Activated gamma-delta T cell (primary cell): ENCODE data around the gene CTAGE9.
"Not testable (repeated sequence)": the region's sequence is repeated elsewhere in the genome, so short reads cannot be mapped to it uniquely, and the experiment has no call there.

ENCODE experiments used
- DNase-seq: peaks from one replicate; lab custom pipeline; 2025; lab: John Stamatoyannopoulos, UW
- total RNA-seq, 2 donors: gene quantifications; one replicate each; lab custom pipeline; 2026; lab: John Stamatoyannopoulos, UW

The CTAGE9 gene, protein sequence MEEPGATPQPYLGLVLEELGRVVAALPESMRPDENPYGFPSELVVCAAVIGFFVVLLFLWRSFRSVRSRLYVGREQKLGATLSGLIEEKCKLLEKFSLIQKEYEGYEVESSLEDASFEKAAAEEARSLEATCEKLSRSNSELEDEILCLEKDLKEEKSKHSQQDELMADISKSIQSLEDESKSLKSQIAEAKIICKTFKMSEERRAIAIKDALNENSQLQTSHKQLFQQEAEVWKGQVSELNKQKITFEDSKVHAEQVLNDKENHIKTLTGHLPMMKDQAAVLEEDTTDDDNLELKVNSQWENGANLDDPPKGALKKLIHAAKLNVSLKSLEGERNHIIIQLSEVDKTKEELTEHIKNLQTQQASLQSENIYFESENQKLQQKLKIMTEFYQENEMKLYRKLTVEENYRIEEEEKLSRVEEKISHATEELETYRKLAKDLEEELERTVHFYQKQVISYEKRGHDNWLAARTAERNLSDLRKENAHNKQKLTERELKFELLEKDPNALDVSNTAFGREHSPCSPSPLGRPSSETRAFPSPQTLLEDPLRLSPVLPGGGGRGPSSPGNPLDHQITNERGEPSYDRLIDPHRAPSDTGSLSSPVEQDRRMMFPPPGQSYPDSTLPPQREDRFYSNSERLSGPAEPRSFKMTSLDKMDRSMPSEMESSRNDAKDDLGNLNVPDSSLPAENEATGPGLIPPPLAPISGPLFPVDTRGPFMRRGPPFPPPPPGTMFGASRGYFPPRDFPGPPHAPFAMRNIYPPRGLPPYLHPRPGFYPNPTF
- total RNA-seq, result 0 reads per million in 2 donors

DNA sequence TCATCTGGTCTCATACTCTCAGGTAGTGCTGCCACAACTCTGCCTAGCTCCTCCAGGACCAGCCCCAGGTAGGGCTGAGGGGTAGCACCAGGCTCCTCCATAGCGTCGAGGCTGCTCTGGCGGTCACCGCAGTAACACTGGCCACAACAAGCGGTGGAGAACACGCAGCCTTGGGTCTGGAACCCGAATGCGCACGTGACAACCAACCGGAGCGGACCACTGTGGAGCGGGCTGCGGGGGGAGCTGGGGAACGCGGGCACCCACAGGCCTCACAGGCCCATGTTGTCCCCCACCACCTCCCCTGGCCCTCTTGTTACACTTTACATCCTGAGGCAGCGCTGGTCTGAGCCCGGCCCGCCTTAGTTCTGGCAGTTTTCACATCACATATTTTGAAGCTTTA is at the start of gene CTAGE9:
TSS of gene CTAGE9 (minus strand) at position 101 of the 400 bp plus-strand sequence. CDS start at position 101, 0 bp downstream.
- DNase-seq, result not testable (repeated sequence)

DNA sequence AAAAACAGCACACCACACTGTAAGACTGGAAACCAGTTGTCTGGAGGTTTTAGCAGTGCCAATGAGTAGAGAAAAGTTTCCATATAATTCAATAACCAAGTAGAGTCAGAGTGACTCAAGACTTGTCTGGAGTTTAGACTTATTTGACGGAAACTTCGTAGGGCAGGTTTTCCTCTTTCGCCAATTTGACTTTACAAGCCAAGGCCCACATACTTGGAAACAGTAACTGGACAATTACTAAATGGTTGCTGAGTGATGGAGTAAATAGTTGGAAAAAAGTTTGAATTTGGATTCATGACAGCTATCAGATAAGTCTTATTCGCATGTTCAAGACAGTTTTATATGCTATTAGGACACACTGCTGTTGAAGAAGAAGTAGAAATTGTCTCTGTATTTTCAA is 48.1 kb upstream of the CTAGE9 start:
- DNase-seq, result no peak

DNA sequence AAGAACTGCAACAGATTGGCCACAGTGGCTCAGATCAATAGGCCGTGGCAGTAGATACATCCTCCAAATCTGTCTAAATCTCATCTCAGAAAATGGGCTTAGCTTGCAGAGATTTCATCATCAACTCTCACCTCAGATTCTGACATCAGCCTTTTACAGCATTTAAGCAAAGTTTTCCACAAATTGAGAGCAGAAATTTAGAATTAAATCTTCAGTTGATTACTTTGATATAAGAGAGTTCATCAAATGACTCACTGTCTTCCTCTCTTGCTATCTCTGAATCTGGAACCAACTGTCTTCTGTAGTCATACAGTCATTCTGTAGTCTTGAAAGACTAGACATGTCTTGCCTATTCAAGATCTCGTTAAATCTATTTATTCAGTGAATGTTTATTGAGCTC is 45.2 kb upstream of the CTAGE9 start:
- DNase-seq, result no peak

DNA sequence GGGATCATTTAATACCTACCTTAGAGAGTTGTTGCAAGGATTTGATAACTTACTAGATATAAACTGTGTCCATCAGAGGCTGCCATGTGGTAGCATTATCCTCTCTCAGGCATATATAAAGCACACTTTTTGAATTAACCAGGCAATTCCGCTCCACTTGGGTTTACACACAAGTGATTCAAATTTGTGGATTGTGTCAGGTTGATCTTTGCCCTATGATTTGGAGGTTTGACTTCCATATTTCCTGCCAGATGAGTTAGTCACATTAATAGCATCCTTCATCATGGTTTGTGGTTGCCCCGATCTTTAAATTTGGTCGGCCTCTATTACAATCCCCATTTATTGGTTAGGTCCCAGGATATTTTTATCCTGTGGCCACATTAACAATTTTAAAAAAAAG is 44.8 kb upstream of the CTAGE9 start:
- no peak for DNase-seq

DNA sequence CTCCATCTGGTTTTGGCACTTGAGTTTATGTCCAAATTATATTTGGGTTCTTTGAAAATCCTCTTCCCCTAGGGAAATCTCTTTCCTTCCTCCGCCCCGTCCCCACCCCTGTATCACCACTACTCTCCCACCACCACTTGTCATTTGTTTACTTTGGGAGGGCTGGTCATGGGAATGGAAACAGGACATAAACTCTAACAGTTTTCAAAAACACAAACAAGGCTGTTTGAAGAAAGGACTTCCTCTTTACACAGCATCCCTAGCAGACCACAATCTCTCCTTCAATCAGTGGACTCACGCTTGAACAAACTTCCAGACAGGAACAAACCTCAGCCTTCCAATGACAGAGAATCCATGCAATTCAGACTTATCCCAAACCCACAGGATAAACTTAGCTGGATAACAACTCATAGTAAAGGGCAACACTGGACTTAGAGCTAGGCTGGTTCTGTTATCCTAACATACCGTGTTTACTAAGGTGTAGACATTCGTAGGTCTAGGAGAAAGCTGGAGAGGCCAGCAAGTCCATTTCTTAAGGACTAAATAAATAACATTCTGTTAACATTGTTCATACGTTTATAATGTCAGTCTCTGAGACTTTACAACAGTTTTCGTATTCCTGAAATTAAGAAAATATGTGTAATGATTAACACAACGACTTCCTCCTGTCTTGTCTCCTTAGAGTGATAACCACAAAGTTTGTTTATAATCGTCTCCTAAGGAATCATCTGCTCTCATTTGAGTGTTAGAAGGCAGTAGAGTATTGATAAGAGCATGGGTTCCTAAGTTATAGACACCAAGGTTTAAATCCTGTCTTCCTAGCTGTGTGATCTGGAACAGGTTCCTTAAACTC is 44.1 kb upstream of the CTAGE9 start:
- DNase-seq, result no peak

DNA sequence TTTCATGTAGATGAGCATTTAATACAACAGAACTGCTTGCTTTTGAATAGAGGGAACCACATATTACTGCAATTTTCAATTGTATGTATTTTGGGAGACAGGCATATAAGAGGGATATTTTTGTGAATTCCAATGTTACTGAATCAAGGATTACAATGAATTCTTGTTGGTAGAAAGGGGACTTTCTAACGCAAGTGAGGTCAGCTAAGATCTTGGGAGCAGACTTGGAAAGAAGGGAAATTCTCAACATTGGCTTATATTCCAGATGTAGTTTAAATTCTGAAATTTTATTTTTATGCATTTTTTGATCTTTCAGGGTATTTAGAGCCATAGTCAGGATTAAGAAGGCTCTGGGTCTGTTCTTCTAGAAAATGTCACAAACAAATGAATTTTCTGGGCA is 43.3 kb upstream of the CTAGE9 start:
- DNase-seq, result no peak

DNA sequence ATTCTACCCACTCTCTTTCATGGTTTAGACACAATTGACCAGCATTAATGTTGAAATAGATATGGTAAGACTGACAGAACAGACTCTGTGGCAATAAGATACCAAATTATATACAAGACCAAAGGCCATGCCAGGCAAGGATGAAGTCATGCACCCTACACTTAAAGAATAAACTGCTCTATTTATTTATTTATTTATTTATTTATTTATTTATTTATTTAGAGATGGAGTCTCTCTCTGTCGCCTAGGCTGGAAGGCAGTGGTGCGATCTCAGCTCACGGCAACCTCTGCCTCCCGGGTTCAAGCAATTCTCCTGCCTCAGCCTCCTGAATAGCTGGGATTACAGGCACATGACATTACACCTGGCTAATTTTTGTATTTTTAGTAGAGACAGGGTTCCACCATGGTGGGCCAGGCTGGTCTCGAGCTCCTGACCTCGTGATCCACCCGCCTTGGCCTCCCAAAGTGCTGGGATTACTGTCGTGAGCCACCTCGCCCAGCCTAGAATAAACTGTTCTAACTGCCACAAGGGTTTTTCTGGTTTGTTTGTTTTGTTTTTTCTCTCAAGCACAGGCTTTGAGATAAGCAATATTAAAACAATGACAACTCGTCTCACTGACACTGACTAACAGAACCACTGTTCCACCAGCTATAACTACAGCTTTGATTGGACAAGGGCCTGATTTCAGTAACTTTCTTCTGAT is 40.3 kb upstream of the CTAGE9 start:
- DNase-seq, result not testable (repeated sequence)

DNA sequence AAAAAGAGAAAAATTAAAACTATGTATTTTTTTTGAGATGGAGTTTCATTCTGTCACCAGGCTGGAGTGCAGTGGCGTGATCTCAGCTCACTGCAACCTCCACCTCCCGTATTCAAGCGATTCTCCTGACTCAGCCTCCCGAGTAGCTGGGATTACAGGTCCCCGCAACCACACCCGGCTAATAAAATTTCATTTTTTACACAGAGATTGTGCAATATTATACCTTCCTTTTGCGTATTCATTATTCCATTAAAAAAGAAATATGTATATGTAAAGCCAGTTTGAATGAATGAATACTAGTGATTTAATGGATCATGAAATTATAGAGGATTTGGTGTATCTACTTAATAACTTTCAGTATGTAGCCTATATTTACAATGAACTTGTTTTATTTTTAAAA is 38.2 kb upstream of the CTAGE9 start:
- DNase-seq, result no peak

DNA sequence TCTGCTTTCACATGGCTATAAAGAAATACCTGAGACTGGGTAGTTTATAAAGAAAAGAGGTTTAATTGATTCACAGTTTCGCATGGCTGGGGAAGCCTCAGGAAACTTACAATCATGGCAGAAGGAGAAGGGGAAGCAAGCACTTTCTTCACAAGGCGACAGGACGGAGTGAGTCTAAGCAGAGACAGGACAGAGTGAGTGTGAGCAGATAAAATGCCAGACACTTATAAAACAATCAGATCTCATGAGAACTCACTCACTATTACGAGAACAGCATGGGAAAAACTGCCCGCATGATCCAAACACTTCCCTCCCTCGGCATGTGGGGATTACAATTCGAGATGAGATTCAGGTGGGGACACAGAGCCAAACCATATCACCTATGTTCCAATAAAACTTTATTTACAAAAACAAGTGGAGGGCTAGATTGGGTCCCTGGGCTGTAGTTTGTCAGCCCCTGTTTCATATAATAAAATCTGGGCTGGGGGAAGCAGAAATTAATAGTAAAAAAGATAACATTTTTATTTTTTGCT is 37.1 kb upstream of the CTAGE9 start:
- no peak for DNase-seq

DNA sequence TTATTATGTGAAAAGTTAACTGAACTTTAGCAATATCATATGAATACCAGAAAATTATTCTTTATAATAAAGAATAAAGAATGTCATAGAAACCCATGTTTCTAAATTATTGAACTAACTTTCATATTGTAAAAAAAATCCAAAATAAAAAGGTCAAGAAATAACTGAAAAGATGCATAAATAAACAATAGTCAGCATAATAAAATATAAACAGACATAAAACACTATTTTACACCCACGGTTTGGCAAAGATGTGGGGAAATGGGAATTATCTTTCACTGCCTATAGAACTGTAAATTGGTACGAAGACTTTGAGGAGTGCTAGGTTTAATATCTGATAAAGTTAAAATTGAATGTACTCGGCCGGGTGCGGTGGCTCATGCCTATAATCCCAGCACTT is 34.7 kb upstream of the CTAGE9 start:
- no peak for DNase-seq

DNA sequence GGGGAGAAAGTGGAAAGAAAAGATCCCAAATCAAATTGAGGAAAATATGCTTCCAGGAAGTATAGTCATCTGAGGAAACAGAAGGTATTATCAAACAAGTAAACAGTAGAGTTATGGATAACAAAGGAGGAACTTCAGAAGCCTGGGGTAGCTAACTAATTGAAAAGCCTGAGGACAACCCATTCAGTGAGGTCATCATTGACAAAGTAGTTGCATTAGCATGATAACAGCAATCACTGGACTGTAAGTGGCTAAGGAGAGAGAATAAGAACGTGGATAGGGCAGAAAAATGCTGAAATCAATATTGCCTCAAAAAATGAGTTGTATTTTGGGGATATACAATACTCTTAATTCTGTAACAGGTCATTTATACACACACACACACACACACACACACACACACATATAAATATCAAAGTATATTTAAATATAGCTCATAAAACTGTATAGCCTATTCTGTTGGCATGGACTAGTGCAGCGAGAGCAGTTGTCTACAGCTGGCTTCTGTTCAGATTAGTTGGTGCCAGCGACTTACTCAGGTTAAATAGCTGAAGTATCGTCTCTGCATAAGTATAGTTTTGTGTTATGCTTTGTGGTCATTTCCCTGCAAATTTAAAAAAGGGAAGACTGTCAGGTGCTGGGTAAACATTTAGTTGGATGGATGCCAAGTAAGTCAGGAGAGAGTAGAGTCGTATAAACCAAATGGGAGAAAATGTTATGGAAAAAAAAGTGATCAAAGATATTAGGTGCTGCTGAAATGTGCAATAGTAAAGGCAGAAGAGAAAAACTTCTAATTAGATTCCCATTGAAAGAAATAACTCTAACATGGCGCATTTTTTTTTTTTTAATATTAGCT is 33.8 kb upstream of the CTAGE9 start:
- no peak for DNase-seq

DNA sequence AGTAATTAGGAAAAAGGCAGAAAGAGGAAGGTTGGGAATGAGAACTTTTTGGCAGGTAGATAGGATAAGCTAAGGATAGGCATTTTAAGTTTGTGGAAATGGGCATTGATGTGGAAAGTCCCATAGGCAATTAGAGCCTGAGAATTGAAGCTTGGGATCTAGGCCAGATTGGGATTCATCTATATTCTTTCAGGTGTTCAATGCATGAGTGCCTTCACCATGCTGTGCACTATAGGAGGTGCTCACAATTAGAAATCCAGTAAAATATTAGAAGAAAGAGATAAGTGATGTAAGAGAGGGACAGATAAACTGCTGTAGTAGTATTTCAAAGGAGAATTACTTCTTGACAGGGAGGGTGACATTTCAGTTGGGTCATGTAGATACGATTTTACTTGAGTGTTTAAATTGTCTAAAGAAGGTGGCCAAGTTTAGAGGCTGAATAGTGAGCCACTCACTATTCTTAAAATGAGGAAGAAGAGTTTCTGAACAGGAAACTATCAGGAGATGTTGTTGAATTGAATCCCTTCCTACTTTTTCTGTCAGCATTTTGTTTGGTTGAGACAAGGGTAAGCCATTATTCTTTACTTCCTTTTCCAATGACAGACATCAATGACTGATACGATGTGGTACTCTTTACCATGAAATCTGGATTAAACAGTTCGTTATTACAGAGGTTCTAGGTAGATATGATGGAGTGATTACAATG is 31.0 kb upstream of the CTAGE9 start:
- no peak for DNase-seq

DNA sequence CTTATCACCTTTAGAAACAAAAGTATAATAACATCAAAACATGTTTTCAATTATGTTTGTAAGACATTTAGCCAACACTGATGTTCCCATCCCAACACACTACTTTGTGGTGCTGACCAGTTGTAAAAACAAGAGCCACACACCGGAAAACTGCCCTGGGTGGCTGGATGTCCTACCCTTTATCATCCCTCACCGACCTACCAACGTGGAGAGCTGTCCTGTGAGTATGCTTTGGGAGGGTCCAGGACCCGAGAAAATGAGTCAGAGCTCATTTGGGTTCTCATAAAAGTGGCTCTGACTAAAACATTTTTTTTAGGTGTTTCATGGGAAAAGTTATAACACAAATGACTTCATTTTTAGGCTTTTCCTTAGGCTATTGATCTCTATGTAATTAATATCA is 29.3 kb upstream of the CTAGE9 start:
- no peak for DNase-seq

DNA sequence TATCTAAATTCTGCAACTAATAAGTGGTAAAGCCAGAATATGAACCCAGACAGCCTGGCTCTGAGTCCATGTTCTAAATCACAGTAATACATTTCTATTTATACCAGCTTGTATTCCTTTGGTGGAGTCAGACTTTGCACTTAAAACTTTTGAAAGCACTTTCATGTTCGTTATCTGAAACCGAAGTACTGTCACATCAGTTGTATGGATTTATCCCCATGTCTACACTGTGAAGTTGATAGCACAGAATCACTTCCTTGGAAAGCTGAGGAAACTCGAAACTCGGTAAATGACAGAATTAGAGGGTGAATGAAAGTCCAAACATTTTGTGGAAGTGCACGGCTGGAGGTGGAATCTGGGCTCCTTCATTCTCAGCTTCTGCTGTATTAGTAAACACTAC is 28.3 kb upstream of the CTAGE9 start:
- no peak for DNase-seq

DNA sequence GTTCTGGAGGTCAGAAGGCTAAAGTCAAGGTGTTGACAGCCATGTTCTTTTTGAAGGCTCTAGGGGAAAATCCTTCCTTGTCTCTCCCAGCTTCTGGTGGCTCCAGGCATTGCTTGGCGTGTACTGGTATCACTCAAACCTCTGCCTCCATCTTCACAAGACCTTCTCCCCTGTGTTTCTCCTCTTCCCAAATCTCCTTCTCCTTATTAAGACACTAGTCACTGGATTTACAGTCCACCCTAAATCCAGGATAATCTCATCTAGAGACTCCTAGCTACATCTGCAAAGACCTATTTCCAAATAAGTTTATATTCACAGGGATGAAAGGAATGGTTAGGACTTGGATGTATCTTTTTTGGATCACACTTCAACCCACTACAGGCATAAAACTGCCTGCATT is 26.0 kb upstream of the CTAGE9 start:
- no peak for DNase-seq

DNA sequence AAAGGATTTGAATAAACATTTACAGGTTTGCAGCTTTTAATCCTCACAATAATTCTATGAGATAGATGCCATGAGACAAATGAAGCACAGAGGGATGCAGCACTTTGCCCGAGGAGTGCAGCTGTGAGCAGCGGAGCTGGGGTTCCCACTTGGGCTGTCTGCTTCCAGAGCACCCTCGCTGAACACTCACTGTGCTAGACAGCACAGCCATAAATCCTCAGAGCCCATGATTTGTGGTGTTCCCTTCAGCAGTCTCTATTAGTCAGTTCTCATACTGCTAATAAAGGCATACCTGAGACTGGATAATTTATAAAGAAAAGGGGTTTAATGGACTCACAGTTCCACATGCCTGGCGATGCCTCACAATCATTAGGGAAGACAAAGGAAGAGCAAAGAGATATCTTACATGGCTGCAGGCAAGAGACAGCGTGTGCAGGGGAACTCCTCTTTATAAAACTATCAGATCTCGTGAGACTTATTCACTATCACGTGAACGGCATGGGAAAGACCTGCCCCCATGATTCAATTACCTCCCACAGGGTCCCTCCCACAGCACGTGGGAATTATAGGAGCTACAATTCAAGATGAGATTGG is 25.3 kb upstream of the CTAGE9 start:
- no peak for DNase-seq

DNA sequence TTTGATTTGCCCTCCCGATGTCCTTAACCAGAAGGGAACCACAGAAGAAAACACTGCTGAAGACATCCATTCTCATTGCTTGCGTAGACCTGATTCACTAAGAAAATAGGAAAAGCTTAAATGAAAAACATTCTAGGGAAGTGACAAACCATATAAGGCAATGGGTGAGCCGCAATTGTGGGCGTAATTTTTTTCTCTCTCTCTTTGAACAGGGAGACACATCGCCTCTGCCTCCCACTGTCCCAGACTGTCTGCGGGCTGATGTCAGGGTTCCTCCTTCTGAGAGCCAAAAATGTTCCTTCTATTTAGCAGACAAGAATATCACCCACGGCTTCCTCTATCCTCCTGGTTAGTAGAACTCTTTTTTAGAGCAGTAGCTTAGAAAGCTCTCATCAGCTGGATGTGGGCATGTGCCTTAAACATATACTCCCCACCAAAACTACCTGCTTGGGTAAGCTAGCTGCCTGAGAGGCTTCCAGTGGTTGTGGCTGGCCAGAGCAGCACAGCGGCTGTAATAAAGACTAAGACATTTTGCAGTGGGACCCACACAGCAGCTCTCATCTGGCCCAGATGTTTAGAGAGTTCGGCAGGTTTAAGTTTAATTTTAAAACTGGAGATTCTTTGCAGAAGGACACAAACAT is 22.7 kb upstream of the CTAGE9 start:
- no peak for DNase-seq

DNA sequence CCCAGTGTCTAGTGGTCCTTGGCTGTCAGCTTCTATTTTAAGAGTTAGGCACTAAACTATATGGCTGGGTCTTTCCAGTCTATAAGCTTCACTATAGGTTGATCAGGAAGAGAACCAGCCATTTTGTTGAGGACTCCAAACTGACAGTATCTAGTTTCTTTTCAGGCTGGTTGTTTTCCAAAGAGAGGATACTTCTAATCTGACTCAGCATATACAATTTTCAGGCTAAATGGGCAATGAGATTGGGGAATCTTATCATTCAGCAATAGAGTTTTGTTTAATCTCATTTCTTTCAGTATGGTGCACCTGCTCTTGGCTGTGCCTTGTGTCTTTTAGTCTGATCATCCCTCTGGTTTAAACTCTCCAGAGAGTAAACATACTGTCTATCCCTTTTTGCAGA is 20.4 kb upstream of the CTAGE9 start:
- DNase-seq, result no peak

DNA sequence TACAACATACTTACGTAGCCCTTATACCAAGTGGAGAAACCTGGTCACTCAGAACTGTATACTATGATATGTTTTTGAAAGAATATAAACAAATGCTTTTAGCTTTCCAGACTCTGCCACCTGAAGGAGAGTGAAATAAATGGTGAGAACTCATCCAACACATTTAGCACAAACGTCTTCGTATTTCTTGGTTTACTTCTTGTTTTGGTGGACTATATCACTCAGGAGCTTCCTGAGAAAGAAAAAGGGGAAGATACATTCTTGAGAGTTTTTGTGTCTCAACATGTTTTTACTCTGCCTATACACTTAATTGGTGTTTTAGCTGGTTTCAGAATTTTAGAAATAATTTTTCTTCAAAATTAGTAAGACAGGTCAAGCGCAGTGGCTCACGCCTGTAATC is 19.4 kb upstream of the CTAGE9 start:
- no peak for DNase-seq
